Neural cell (in vitro differentiated cells): Measurements from ENCODE around the gene KIF1C. TPM values are rescaled to one million over a fixed set of nuclear protein-coding genes. Genes with fewer than 3 reads are reported as not detected.

Source experiments
- H2AFZ ChIP-seq: fragments of 200-600, 300-800 bp; sonication (generic), shearing (Covaris generic); 2 replicates; pipeline ENCODE4 v1.6.0; 2014; ENCODE audit warnings: low read depth, mild to moderate bottlenecking, antibody characterized with exemption, low read length, moderate library complexity
- H3F3A ChIP-seq: fragments of 200-600 bp; shearing (Covaris generic); 2 replicates; pipeline ENCODE4 v1.6.1; 2016; ENCODE audit warnings: mild to moderate bottlenecking, moderate library complexity, mixed read lengths, antibody characterized with exemption, low read length; ENCODE audit not compliant: insufficient read depth, poor library complexity, severe bottlenecking
- H3K27ac ChIP-seq: fragments of 200-600, 300-800 bp; sonication (generic), shearing (Covaris generic); 2 replicates; pipeline ENCODE4 v1.5.1; 2014; ENCODE audit warnings: mild to moderate bottlenecking, low read length, moderate library complexity
- H3K27me3 ChIP-seq: fragments of 300-800, 200-600 bp; sonication (generic), shearing (Covaris generic); 2 replicates; pipeline ENCODE4 v1.6.0; 2014; ENCODE audit warnings: mild to moderate bottlenecking, low read depth, low read length, moderate library complexity; ENCODE audit not compliant: insufficient read depth
- H3K36me3 ChIP-seq: fragments of 300-800, 200-600 bp; sonication (generic), shearing (Covaris generic); 2 replicates; pipeline ENCODE4 v1.5.1; 2014; ENCODE audit warnings: mild to moderate bottlenecking, antibody characterized with exemption, low read length, moderate library complexity; ENCODE audit not compliant: insufficient read depth
- H3K4me2 ChIP-seq: fragments of 300-800, 200-600 bp; sonication (generic), shearing (Covaris generic); 2 replicates; pipeline ENCODE4 v1.6.0; 2014; ENCODE audit warnings: mild to moderate bottlenecking, low read length
- H3K4me3 ChIP-seq: fragments of 300-800, 200-600 bp; sonication (generic), shearing (Covaris generic); 2 replicates; pipeline ENCODE4 v1.5.1; 2014; ENCODE audit warnings: mild to moderate bottlenecking, low read length, moderate library complexity
- H3K79me2 ChIP-seq: fragments of 200-600 bp; shearing (Covaris generic); replicated peaks from 2 replicates; pipeline ENCODE4 v1.6.0; 2014; ENCODE audit warnings: mild to moderate bottlenecking, low read length, moderate library complexity; ENCODE audit not compliant: insufficient read depth
- H3K9ac ChIP-seq: fragments of 300-800, 200-600 bp; sonication (generic), shearing (Covaris generic); 2 replicates; pipeline ENCODE4 v1.6.1; 2016; ENCODE audit warnings: mild to moderate bottlenecking, low read length, mixed read lengths
- H3K9me2 ChIP-seq: fragments of 200-600 bp; shearing (Covaris generic); 2 replicates; pipeline ENCODE4 v1.6.1; 2016; ENCODE audit warnings: mild to moderate bottlenecking, low read length, mixed read lengths; ENCODE audit not compliant: insufficient read depth
- H3K9me3 ChIP-seq: fragments of 200-600, 300-800 bp; sonication (generic), shearing (Covaris generic); 2 replicates; pipeline ENCODE4 v1.6.1; 2016; ENCODE audit warnings: mild to moderate bottlenecking, mixed run types, low read length, moderate library complexity, mixed read lengths
- H4K20me1 ChIP-seq: fragments of 200-600 bp; shearing (Covaris generic); 2 replicates; pipeline ENCODE4 v1.6.1; 2016; ENCODE audit warnings: mild to moderate bottlenecking, mixed run types; ENCODE audit not compliant: insufficient read depth
- CTCF ChIP-seq: fragments of 450-650 bp; IDR thresholded peaks from 2 replicates; pipeline ENCODE4 v1.5.1; 2014; ENCODE audit warnings: antibody characterized with exemption, mild to moderate bottlenecking, moderate library complexity; ENCODE audit not compliant: poor library complexity, severe bottlenecking
- EP300 ChIP-seq: fragments of 450-650 bp; conservative IDR thresholded peaks from 2 replicates; pipeline ENCODE4 v1.6.1; 2014; ENCODE audit warnings: antibody characterized with exemption, mild to moderate bottlenecking, moderate library complexity; ENCODE audit not compliant: poor library complexity, severe bottlenecking
- EZH2 ChIP-seq: fragments of 200-600, 300-800 bp; shearing (Covaris generic), sonication (generic); IDR thresholded peaks from 2 replicates; pipeline ENCODE4 v1.6.1; 2014; ENCODE audit warnings: antibody characterized with exemption, low read length, borderline replicate concordance, mild to moderate bottlenecking; ENCODE audit not compliant: insufficient read depth, poor library complexity, severe bottlenecking
- MXI1 ChIP-seq: fragments of 450-650 bp; conservative IDR thresholded peaks from 2 replicates; pipeline ENCODE4 v1.6.1; 2014; ENCODE audit warnings: antibody characterized with exemption, mild to moderate bottlenecking; ENCODE audit not compliant: poor library complexity, severe bottlenecking
- POLR2AphosphoS5 ChIP-seq: IDR thresholded peaks from 2 replicates; pipeline ENCODE4 v1.6.1; 2012
- RAD21 ChIP-seq: fragments of 450-650 bp; conservative IDR thresholded peaks from 2 replicates; pipeline ENCODE4 v1.6.1; 2014; ENCODE audit warnings: antibody characterized with exemption, mild to moderate bottlenecking, moderate library complexity
- REST ChIP-seq: IDR thresholded peaks from 2 replicates; pipeline ENCODE4 v1.6.1; 2012; ENCODE audit warnings: borderline replicate concordance
- SMC3 ChIP-seq: fragments of 450-650 bp; conservative IDR thresholded peaks from 2 replicates; pipeline ENCODE4 v1.6.1; 2014; ENCODE audit warnings: antibody characterized with exemption, mild to moderate bottlenecking, moderate library complexity; ENCODE audit not compliant: poor library complexity
- TAF1 ChIP-seq: IDR thresholded peaks from 2 replicates; pipeline ENCODE4 v1.6.1; 2012; ENCODE audit warnings: low read depth
- polyA plus RNA-seq: library from polyadenylated mRNA; depleted of rRNA; stranded (reverse); fragments of >200 nt; gene quantifications from 2 replicates; pipeline ENCODE4 v1.2.3, GENCODE V29; 2014

KIF1C gene
- polyA plus RNA-seq, 1 donor from 2014 or later, result 8.3 TPM

- Histone ChIP-seq H2AFZ (no peak overlapping the region), H3F3A (no peaks in the 10 kb centered on the region), H3K4me2 (no peak overlapping the region), H3K9ac (no peak overlapping the region), H3K9me2 (no peaks in the 10 kb centered on the region), H4K20me1 (no peaks in the 10 kb centered on the region), H3K4me3 (no peak overlapping the region), H3K79me2 (no peaks in the 10 kb centered on the region), H3K27ac (no peak overlapping the region), H3K9me3 (no peaks in the 10 kb centered on the region), H3K27me3 (no peaks in the 10 kb centered on the region), H3K36me3 (no peaks in the 10 kb centered on the region)
- TF ChIP-seq CTCF (no peak), POLR2AphosphoS5 (no peak), EZH2 (no peak), TAF1 (no peak), MXI1 (no peak), RAD21 (no peak), SMC3 (no peak), REST (no peak), EP300 (no peak)
Observed at GRCh38 chr17:5042157-5043022, 44.6 kb downstream of the KIF1C start.

- TF ChIP-seq CTCF, result no peak
- no peak for TF ChIP-seq POLR2AphosphoS5
- TF ChIP-seq REST, result no peak
- no peak for TF ChIP-seq SMC3
- TF ChIP-seq RAD21, result no peak
- TF ChIP-seq TAF1, result no peak
- no peak for TF ChIP-seq EZH2
- no peak for TF ChIP-seq MXI1
- no peak for TF ChIP-seq EP300
- Histone ChIP-seq H3F3A (no peaks in the 10 kb centered on the region), H3K27me3 (no peaks in the 10 kb centered on the region), H3K4me3 (no peak overlapping the region), H3K9me2 (no peaks in the 10 kb centered on the region), H3K9me3 (no peaks in the 10 kb centered on the region), H3K9ac (no peak overlapping the region), H3K79me2 (no peaks in the 10 kb centered on the region), H3K36me3 (no peaks in the 10 kb centered on the region), H2AFZ (no peak overlapping the region), H3K27ac (no peak overlapping the region), H3K4me2 (no peak overlapping the region), H4K20me1 (no peaks in the 10 kb centered on the region)
Observed at GRCh38 chr17:5043524-5043923, 45.8 kb downstream of the KIF1C start.
